Measurements from ENCODE around the gene UNK. TPM values are rescaled to one million over a fixed set of nuclear protein-coding genes. Genes with fewer than 3 reads are reported as not detected.

Gene UNK
- total RNA-seq, 1 donor, result 30.2 TPM

GRCh38 chr17:75825149-75825552 lies 40.5 kb downstream of the UNK start:
- DNase-seq (ENCODE audit: low read depth), result no peak
- TF ChIP-seq CTCF (IDR thresholded peaks at IDR 0.05; ENCODE audit: insufficient read depth, low read length), result no peak
- no peak overlapping the region for H3K4me3 ChIP-seq (ENCODE audit: low read depth, low read length)

GRCh38 chr17:75825748-75826370 lies 41.3 kb downstream of the UNK start:
- TF ChIP-seq CTCF (IDR thresholded peaks at IDR 0.05; ENCODE audit: insufficient read depth, low read length), result no peak
- DNase-seq (ENCODE audit: low read depth), result no peak
- no peak overlapping the region for H3K4me3 ChIP-seq (ENCODE audit: low read depth, low read length)

- H3K4me3 ChIP-seq (ENCODE audit: low read depth, low read length), result no peak overlapping the region
- DNase-seq (ENCODE audit: low read depth), result no peak
- TF ChIP-seq CTCF (IDR thresholded peaks at IDR 0.05; ENCODE audit: insufficient read depth, low read length), result no peak
Measured at GRCh38 chr17:75826561-75827307, 42.1 kb downstream of the UNK start.

GRCh38 chr17:75827308-75828075 lies 42.9 kb downstream of the UNK start:
- H3K4me3 ChIP-seq (ENCODE audit: low read depth, low read length), result no peak overlapping the region
- TF ChIP-seq CTCF (IDR thresholded peaks at IDR 0.05; ENCODE audit: insufficient read depth, low read length), result peak; percentile 80
- peak; percentile 47 for DNase-seq (ENCODE audit: low read depth)

GRCh38 chr17:75828076-75828400 lies 43.4 kb downstream of the UNK start:
- H3K4me3 ChIP-seq (ENCODE audit: low read depth, low read length), result no peak overlapping the region
- TF ChIP-seq CTCF (IDR thresholded peaks at IDR 0.05; ENCODE audit: insufficient read depth, low read length), result no peak
- DNase-seq (ENCODE audit: low read depth), result no peak

GRCh38 chr17:75828741-75829140 lies 44.1 kb downstream of the UNK start:
- no peak for DNase-seq (ENCODE audit: low read depth)
- no peak for TF ChIP-seq CTCF (IDR thresholded peaks at IDR 0.05; ENCODE audit: insufficient read depth, low read length)
- H3K4me3 ChIP-seq (ENCODE audit: low read depth, low read length), result no peak overlapping the region

Measured in fibroblast of the aortic adventitia (primary cell).